Measurements from ENCODE around the gene SLC34A1. TPM values are rescaled to one million over a fixed set of nuclear protein-coding genes. Genes with fewer than 3 reads are reported as not detected.

SLC34A1 gene
- total RNA-seq, 1 experiment from 2014 or later = not detected

GRCh38 chr5:177351392-177352329 lies 32.6 kb upstream of the SLC34A1 start, which contains the start of gene LMAN2:
LMAN2 (minus strand) TSS chr5:177351668; CDS start chr5:177351647, 21 bp downstream.
- no TSS peak for BruUV-seq (replicated peaks)
- H3K9me3 Mint-ChIP-seq (ENCODE audit: unreplicated experiment) = peaks cover 15% of the 10 kb centered on the region
- H3K4me3 Mint-ChIP-seq (ENCODE audit: unreplicated experiment) = peak within 1 kb of the TSS; percentile 95
- peak; percentile 95 to 96 for DNase-seq
- H3K36me3 ChIP-seq (ENCODE audit: control insufficient read depth, insufficient read depth, low read length) = 0 out of 2 replicates have a peak, but pooled peaks cover 2% of the 10 kb centered on the region
- H3K27ac Mint-ChIP-seq (ENCODE audit: unreplicated experiment) = peak within 1 kb of the TSS; percentile 100
- no peak for TF ChIP-seq CTCF (IDR thresholded peaks at IDR 0.05; ENCODE audit: insufficient read depth in 1 of 2, low read depth in 1 of 2, low read length in 1 of 2, severe bottlenecking in 1 of 2, unreplicated experiment in 1 of 2)
- peaks cover 12% of the 10 kb centered on the region; the same call in 1 of the 2 replicates for H3K4me1 ChIP-seq
- H3K9me3 ChIP-seq = no peaks in the 10 kb centered on the region
- H3K36me3 Mint-ChIP-seq (ENCODE audit: insufficient read depth, unreplicated experiment) = peaks cover 30% of the 10 kb centered on the region
- H3K4me3 ChIP-seq (ENCODE audit: low read depth, low read length) = peak within 1 kb of the TSS; percentile 70
- CTCF ChIA-PET = interaction anchor here (0.6 to 2.6 kb wide), 10 partner anchors 17 to 265 kb away, joined by 3 to 19 read pairs (median 6); partner anchors contain the start of gene FGFR4
- POLR2A ChIA-PET = interaction anchor here (0.6 to 1.9 kb wide), 13 partner anchors 15 to 145 kb away, joined by 3 to 22 read pairs (median 4); partner anchors contain the start of genes GRK6, PRELID1 and RAB24
- no peaks in the 10 kb centered on the region for H3K27me3 Mint-ChIP-seq (ENCODE audit: insufficient read depth, unreplicated experiment)
- intact Hi-C loops (cut with micrococcal nuclease; ENCODE audit: unreplicated experiment) = loop anchor here (2.0 kb wide), 2 partner anchors 19 to 39 kb away; no protein-coding TSS in a partner anchor
- no peaks in the 10 kb centered on the region for H3K27me3 ChIP-seq (replicated peaks; ENCODE audit: control insufficient read depth, insufficient read depth, low read length)
- peaks cover 27% of the 10 kb centered on the region for H3K4me1 Mint-ChIP-seq (ENCODE audit: low read depth, unreplicated experiment)

- H3K27me3 ChIP-seq (replicated peaks; ENCODE audit: control insufficient read depth, insufficient read depth, low read length) = no peaks in the 10 kb centered on the region
- no peak for DNase-seq
- no peak for TF ChIP-seq CTCF (IDR thresholded peaks at IDR 0.05; ENCODE audit: insufficient read depth in 1 of 2, low read depth in 1 of 2, low read length in 1 of 2, severe bottlenecking in 1 of 2, unreplicated experiment in 1 of 2)
- BruUV-seq (replicated peaks) = no TSS peak
- Mint-ChIP-seq H3K27ac (ENCODE audit: unreplicated experiment) (no peak overlapping the region), H3K9me3 (ENCODE audit: unreplicated experiment) (peaks cover 15% of the 10 kb centered on the region), H3K27me3 (ENCODE audit: insufficient read depth, unreplicated experiment) (no peaks in the 10 kb centered on the region), H3K36me3 (ENCODE audit: insufficient read depth, unreplicated experiment) (peaks cover 20% of the 10 kb centered on the region), H3K4me3 (ENCODE audit: unreplicated experiment) (no peak overlapping the region), H3K4me1 (ENCODE audit: low read depth, unreplicated experiment) (peaks cover 27% of the 10 kb centered on the region)
- CTCF ChIA-PET = interaction anchor here (0.7 to 2.6 kb wide), 2 partner anchors 12 to 37 kb away, joined by 6 to 9 read pairs; no protein-coding TSS in a partner anchor
- H3K4me1 ChIP-seq = peaks cover 12% of the 10 kb centered on the region; the same call in 1 of the 2 replicates
- intact Hi-C loops (cut with micrococcal nuclease; ENCODE audit: unreplicated experiment) = no loop called here
- 0 out of 2 replicates have a peak, but pooled peaks cover 2% of the 10 kb centered on the region for H3K36me3 ChIP-seq (ENCODE audit: control insufficient read depth, insufficient read depth, low read length)
- H3K9me3 ChIP-seq = no peaks in the 10 kb centered on the region
- no peak overlapping the region for H3K4me3 ChIP-seq (ENCODE audit: low read depth, low read length)
- POLR2A ChIA-PET = no interaction called here
These were observed 31.1 kb upstream of the SLC34A1 start for GRCh38 chr5:177353093-177353492.

GRCh38 chr5:177354256-177354655 lies 30.0 kb upstream of the SLC34A1 start:
- POLR2A ChIA-PET = no interaction called here
- no peak for TF ChIP-seq CTCF (IDR thresholded peaks at IDR 0.05; ENCODE audit: insufficient read depth in 1 of 2, low read depth in 1 of 2, low read length in 1 of 2, severe bottlenecking in 1 of 2, unreplicated experiment in 1 of 2)
- DNase-seq = no peak
- Mint-ChIP-seq H3K4me3 (ENCODE audit: unreplicated experiment) (no peak overlapping the region), H3K27me3 (ENCODE audit: insufficient read depth, unreplicated experiment) (no peaks in the 10 kb centered on the region), H3K4me1 (ENCODE audit: low read depth, unreplicated experiment) (peaks cover 22% of the 10 kb centered on the region), H3K27ac (ENCODE audit: unreplicated experiment) (no peak overlapping the region), H3K9me3 (ENCODE audit: unreplicated experiment) (peaks cover 15% of the 10 kb centered on the region), H3K36me3 (ENCODE audit: insufficient read depth, unreplicated experiment) (peaks cover 10% of the 10 kb centered on the region)
- Histone ChIP-seq H3K4me3 (ENCODE audit: low read depth, low read length) (no peak overlapping the region), H3K36me3 (ENCODE audit: control insufficient read depth, insufficient read depth, low read length) (0 out of 2 replicates have a peak, but pooled peaks cover 2% of the 10 kb centered on the region), H3K27me3 (replicated peaks; ENCODE audit: control insufficient read depth, insufficient read depth, low read length) (no peaks in the 10 kb centered on the region), H3K4me1 (peaks cover 12% of the 10 kb centered on the region; the same call in 1 of the 2 replicates), H3K9me3 (no peaks in the 10 kb centered on the region)
- intact Hi-C loops (cut with micrococcal nuclease; ENCODE audit: unreplicated experiment) = no loop called here
- no TSS peak for BruUV-seq (replicated peaks)
- CTCF ChIA-PET = interaction anchor here (1.1 kb wide), 1 partner anchor 16 kb away, joined by 3 read pairs; no protein-coding TSS in a partner anchor
